ENCODE data around the gene TMEM184B.

GRCh38 chr22:38317995-38318715, 45.3 kb upstream of the TMEM184B start:
- TF ChIP-seq CSDC2 (CRISPR knock-in tag; IDR thresholded peaks at IDR 0.05) (no peak), CREB5 (CRISPR knock-in tag; IDR thresholded peaks at IDR 0.05; ENCODE audit: low read depth) (no peak), ISL1 (CRISPR knock-in tag; IDR thresholded peaks at IDR 0.05) (no peak), ARNTL (CRISPR knock-in tag; IDR thresholded peaks at IDR 0.05; ENCODE audit: borderline replicate concordance, low read depth) (no peak), PATZ1 (CRISPR knock-in tag; IDR thresholded peaks at IDR 0.05; ENCODE audit: borderline replicate concordance) (no peak), ZFP3 (CRISPR knock-in tag; IDR thresholded peaks at IDR 0.05) (no peak), SNAI2 (CRISPR knock-in tag; IDR thresholded peaks at IDR 0.05) (no peak), RARB (CRISPR knock-in tag; IDR thresholded peaks at IDR 0.05) (no peak), TOX (CRISPR knock-in tag; IDR thresholded peaks at IDR 0.05; ENCODE audit: borderline replicate concordance) (no peak), PPARA (CRISPR knock-in tag; IDR thresholded peaks at IDR 0.05; ENCODE audit: borderline replicate concordance) (no peak), TCF4 (CRISPR knock-in tag; IDR thresholded peaks at IDR 0.05; ENCODE audit: borderline replicate concordance) (no peak), ZNF8 (CRISPR knock-in tag; IDR thresholded peaks at IDR 0.05) (no peak)
